ENCODE results near the gene GNGT1.

GNGT1 gene

DNA sequence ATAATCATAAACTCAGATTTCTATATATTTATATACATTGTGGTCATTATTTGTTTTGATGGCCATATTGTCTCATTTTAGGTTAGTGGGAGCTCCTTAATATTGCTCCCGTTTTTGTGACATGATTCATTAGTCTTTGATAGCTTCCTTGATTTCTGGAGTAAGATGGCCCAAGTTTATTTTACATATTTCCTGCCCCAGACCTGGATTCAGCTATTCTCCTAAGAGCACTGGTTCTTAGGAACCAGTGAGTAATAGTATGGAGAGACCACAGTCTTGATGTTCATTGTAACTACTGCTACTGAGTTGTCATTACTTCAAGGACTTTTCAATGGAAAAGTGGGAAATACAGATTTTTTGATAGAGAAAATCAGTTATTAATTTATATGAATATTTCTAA lies 21.8 kb upstream of the GNGT1 start:
- in situ Hi-C loops (cut with MboI; ENCODE audit: low sequenced_read_pairs, unreplicated experiment), result no loop called here
- DNase-seq (ENCODE audit: low spot score), result no peak
- TF ChIP-seq, protein P1, sequence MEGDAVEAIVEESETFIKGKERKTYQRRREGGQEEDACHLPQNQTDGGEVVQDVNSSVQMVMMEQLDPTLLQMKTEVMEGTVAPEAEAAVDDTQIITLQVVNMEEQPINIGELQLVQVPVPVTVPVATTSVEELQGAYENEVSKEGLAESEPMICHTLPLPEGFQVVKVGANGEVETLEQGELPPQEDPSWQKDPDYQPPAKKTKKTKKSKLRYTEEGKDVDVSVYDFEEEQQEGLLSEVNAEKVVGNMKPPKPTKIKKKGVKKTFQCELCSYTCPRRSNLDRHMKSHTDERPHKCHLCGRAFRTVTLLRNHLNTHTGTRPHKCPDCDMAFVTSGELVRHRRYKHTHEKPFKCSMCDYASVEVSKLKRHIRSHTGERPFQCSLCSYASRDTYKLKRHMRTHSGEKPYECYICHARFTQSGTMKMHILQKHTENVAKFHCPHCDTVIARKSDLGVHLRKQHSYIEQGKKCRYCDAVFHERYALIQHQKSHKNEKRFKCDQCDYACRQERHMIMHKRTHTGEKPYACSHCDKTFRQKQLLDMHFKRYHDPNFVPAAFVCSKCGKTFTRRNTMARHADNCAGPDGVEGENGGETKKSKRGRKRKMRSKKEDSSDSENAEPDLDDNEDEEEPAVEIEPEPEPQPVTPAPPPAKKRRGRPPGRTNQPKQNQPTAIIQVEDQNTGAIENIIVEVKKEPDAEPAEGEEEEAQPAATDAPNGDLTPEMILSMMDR (IDR thresholded peaks at IDR 0.05; ENCODE audit: borderline replicate concordance, control extremely low read depth, extremely low read depth, insufficient read depth, missing control alignments), result no peak

DNA sequence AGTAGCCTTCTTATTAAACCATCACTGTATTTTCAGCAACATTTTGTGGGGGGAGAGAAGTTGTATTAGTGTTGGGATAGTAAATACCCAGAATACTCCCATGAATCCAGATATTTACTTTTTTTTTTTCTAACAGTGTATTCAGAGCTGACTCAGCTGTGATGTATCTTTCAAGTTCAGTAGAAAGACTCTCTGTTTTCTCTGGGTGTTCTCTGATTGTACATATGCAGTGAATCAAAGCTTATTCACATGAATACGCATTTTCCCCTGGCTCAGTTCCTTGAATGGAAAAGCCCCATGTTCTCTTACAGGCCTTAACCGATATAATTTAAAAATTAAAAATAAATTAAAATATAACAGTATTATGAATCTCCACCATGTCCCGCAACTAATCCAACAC lies 17.1 kb upstream of the GNGT1 start:
- DNase-seq (ENCODE audit: low spot score), result no peak
- in situ Hi-C loops (cut with MboI; ENCODE audit: low sequenced_read_pairs, unreplicated experiment), result no loop called here
- TF ChIP-seq, protein P1 (IDR thresholded peaks at IDR 0.05; ENCODE audit: borderline replicate concordance, control extremely low read depth, extremely low read depth, insufficient read depth, missing control alignments), result no peak

DNA sequence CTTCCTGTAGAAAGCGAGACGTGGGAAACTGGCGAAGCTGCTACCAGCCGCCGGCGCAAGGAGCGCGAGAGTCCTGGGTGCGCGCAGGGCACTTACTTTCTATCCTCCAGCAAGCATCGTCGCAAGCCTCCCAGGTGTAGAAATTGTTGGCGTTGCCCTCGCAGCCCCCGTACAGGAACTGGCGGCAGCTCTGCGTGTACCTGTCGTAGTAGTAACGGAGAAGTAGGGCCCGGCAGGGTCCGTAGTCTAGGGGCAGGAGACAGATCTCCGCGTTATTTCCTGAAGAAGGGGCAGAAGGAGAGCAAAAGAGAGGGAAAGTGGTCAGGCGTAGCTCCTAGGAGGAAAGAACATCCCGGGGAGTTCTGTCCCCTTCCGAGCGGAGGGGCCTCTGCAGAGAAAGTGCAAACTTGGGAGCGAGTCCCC lies 16.3 kb upstream of the GNGT1 start:
- TF ChIP-seq, protein P1 (IDR thresholded peaks at IDR 0.05; ENCODE audit: borderline replicate concordance, control extremely low read depth, extremely low read depth, insufficient read depth, missing control alignments), result no peak
- in situ Hi-C loops (cut with MboI; ENCODE audit: low sequenced_read_pairs, unreplicated experiment), result no loop called here
- DNase-seq (ENCODE audit: low spot score), result peak; percentile 37

DNA sequence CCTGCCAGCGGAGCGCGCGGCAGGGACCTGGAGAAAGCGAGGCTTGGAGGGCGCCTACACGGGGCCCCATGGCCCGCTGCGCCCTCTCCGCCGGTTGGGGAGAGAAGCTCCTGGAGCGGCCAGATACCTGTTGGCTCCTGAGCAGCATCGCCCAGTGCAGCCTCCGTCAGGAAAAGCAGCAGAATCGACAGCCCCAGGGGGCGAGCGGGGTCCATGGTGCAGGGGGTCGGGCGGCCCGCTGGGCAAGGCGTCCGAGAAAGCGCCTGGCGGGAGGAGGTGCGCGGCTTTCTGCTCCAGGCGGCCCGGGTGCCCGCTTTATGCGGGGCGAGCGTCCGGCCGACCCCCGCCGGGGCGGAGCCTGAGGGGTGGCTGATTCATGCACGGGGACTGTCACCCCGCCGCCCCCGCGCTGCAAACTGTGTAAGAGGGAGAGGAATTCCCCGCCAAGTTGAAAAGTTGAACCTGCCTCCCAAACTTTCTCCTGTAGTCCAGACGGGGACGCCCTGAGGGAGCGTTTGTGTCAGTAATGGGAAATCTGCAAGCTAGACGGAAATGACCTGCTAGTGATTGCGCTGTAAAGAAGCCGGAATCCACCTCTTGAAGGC lies 15.8 kb upstream of the GNGT1 start, which contains the start of gene TFPI2:
Gene TFPI2, minus strand, starts transcription at position 290 of the 605 bp plus-strand sequence. Its CDS starts 75 bp downstream, at position 215.
- DNase-seq (ENCODE audit: low spot score), result peak; percentile 53
- in situ Hi-C loops (cut with MboI; ENCODE audit: low sequenced_read_pairs, unreplicated experiment), result no loop called here
- TF ChIP-seq, protein P1 (IDR thresholded peaks at IDR 0.05; ENCODE audit: borderline replicate concordance, control extremely low read depth, extremely low read depth, insufficient read depth, missing control alignments), result no peak

DNA sequence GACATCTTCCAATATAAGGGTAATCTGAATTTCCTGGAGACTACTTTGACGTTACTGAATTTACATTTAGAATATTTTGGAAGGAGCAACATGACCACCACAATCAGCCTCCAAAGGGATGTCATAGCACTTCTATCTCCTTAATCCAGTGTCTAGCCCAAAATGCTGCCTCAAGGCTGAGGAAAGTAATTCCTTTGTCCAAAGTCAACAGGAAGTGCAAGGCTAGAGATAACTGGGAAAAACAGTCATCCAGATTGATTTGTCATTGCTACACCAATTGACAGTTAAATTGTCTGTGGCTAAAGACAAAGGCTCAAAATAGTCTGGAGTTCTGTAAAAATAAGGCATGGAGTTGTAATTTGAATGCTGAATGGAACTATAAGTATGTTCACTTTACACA lies 11.9 kb upstream of the GNGT1 start:
- in situ Hi-C loops (cut with MboI; ENCODE audit: low sequenced_read_pairs, unreplicated experiment), result no loop called here
- TF ChIP-seq, protein P1 (IDR thresholded peaks at IDR 0.05; ENCODE audit: borderline replicate concordance, control extremely low read depth, extremely low read depth, insufficient read depth, missing control alignments), result no peak
- no peak for DNase-seq (ENCODE audit: low spot score)

DNA sequence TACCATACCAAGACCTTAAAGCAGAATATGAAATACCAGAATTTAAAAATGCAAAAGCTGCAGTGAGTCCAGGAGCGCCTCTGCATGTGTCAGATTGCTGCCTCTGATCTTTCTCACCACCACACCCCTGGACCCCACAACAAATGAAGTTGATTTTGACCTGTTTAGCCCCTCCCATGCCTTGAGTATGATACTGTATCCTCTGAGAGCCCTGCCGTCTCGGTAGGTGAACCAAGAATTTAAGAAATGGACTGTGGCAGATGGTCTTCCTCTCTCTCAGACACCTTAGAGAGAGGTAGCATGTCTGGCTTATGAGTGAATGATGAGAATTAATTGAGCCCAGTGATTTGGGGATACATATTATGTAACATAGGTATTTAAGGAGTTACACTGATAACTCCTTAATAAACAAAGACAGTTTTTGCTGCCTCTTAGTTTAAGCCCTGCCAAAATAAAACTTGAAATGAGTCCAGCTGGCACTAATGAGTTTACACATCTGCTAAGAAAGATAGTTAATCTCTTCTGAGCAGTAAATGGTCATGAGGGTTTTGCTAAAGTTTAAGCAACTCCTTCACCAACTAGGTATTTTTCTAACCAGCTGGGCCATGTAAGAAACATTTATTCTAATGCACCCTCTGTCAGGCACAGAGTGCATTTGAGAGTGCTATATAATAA lies 11.3 kb upstream of the GNGT1 start:
- no peak for DNase-seq (ENCODE audit: low spot score)
- TF ChIP-seq, protein P1 (IDR thresholded peaks at IDR 0.05; ENCODE audit: borderline replicate concordance, control extremely low read depth, extremely low read depth, insufficient read depth, missing control alignments), result no peak
- in situ Hi-C loops (cut with MboI; ENCODE audit: low sequenced_read_pairs, unreplicated experiment), result no loop called here

Measured in GM13976 (cell line).